Activated naive CD8-positive, alpha-beta T cell treated with anti-CD3 and anti-CD28 coated beads for 36 hours (primary cell): ENCODE data around the gene REL. TPM values are rescaled to one million over a fixed set of nuclear protein-coding genes. Genes with fewer than 3 reads are reported as not detected.

Experiments
- DNase-seq: peaks from one replicate; pipeline ENCODE4 v3.0.0; 2021
- H3K27ac Mint-ChIP-seq: one replicate; pipeline ENCODE4 v1.8.0; 2022; ENCODE audit warnings: mild to moderate bottlenecking, moderate library complexity, mixed read lengths
- H3K27me3 Mint-ChIP-seq: one replicate; pipeline ENCODE4 v1.8.0; 2022; ENCODE audit warnings: mild to moderate bottlenecking, mixed read lengths
- H3K36me3 Mint-ChIP-seq: one replicate; pipeline ENCODE4 v1.8.0; 2021; ENCODE audit warnings: mild to moderate bottlenecking, mixed read lengths
- H3K4me1 Mint-ChIP-seq: one replicate; pipeline ENCODE4 v1.8.0; 2021; ENCODE audit warnings: mixed read lengths
- H3K4me3 Mint-ChIP-seq: one replicate; pipeline ENCODE4 v1.8.0; 2022; ENCODE audit warnings: mild to moderate bottlenecking, moderate library complexity, mixed read lengths
- H3K9me3 Mint-ChIP-seq: one replicate; pipeline ENCODE4 v1.8.0; 2022; ENCODE audit warnings: mixed read lengths
- total RNA-seq, 2 experiments: library from RNA; stranded (reverse); gene quantifications; one replicate each; pipeline ENCODE4 v1.2.3, GENCODE V29; 2021

The REL gene
- total RNA-seq, 2 experiments from 2014 or later, result 61.5 to 62.4 TPM

GRCh38 chr2:60958800-60959199, 77.4 kb downstream of the REL start:
- Mint-ChIP-seq H3K9me3 (no peaks in the 10 kb centered on the region), H3K27ac (no peak overlapping the region), H3K27me3 (no peaks in the 10 kb centered on the region), H3K36me3 (peaks cover 17% of the 10 kb centered on the region), H3K4me1 (peaks cover 15% of the 10 kb centered on the region), H3K4me3 (no peak overlapping the region)
- no peak for DNase-seq

- DNase-seq, result no peak
- peaks cover under 1% of the 10 kb centered on the region for H3K9me3 Mint-ChIP-seq
- no peaks in the 10 kb centered on the region for H3K27me3 Mint-ChIP-seq
- peaks cover 20% of the 10 kb centered on the region for H3K36me3 Mint-ChIP-seq
- H3K4me1 Mint-ChIP-seq, result peaks cover 12% of the 10 kb centered on the region
- H3K4me3 Mint-ChIP-seq, result no peak overlapping the region
- no peak overlapping the region for H3K27ac Mint-ChIP-seq
Observed at GRCh38 chr2:60959501-60959900, 78.1 kb downstream of the REL start.

GRCh38 chr2:60960706-60961105, 79.3 kb downstream of the REL start:
- Mint-ChIP-seq H3K27ac (no peak overlapping the region), H3K4me3 (no peak overlapping the region), H3K27me3 (no peaks in the 10 kb centered on the region), H3K4me1 (peaks cover 22% of the 10 kb centered on the region), H3K9me3 (peaks cover 1% of the 10 kb centered on the region), H3K36me3 (peaks cover 20% of the 10 kb centered on the region)
- DNase-seq, result no peak

GRCh38 chr2:60961457-60961856, 80.1 kb downstream of the REL start:
- Mint-ChIP-seq H3K4me3 (no peak overlapping the region), H3K27ac (no peak overlapping the region), H3K4me1 (peaks cover 28% of the 10 kb centered on the region), H3K36me3 (peaks cover 18% of the 10 kb centered on the region), H3K9me3 (peaks cover 1% of the 10 kb centered on the region), H3K27me3 (no peaks in the 10 kb centered on the region)
- no peak for DNase-seq

- Mint-ChIP-seq H3K9me3 (peaks cover 1% of the 10 kb centered on the region), H3K27ac (no peak overlapping the region), H3K4me1 (peaks cover 39% of the 10 kb centered on the region), H3K27me3 (no peaks in the 10 kb centered on the region), H3K36me3 (peaks cover 16% of the 10 kb centered on the region), H3K4me3 (no peak overlapping the region)
- DNase-seq, result no peak
Observed at GRCh38 chr2:60962528-60962927, 81.2 kb downstream of the REL start.

- H3K27me3 Mint-ChIP-seq, result no peaks in the 10 kb centered on the region
- peaks cover 1% of the 10 kb centered on the region for H3K9me3 Mint-ChIP-seq
- H3K4me1 Mint-ChIP-seq, result peaks cover 43% of the 10 kb centered on the region
- H3K36me3 Mint-ChIP-seq, result peaks cover 16% of the 10 kb centered on the region
- DNase-seq, result no peak
- no peak overlapping the region for H3K4me3 Mint-ChIP-seq
- no peak overlapping the region for H3K27ac Mint-ChIP-seq
Observed at GRCh38 chr2:60963190-60963589, 81.8 kb downstream of the REL start.

GRCh38 chr2:60964651-60965498, 83.5 kb downstream of the REL start:
- H3K4me3 Mint-ChIP-seq, result no peak overlapping the region
- no peaks in the 10 kb centered on the region for H3K27me3 Mint-ChIP-seq
- H3K4me1 Mint-ChIP-seq, result peaks cover 48% of the 10 kb centered on the region
- peak overlapping the region; percentile 80 for H3K27ac Mint-ChIP-seq
- H3K9me3 Mint-ChIP-seq, result peaks cover 1% of the 10 kb centered on the region
- DNase-seq, result no peak
- peaks cover 12% of the 10 kb centered on the region for H3K36me3 Mint-ChIP-seq

- Mint-ChIP-seq H3K27ac (peak overlapping the region; percentile 80), H3K4me3 (no peak overlapping the region), H3K27me3 (no peaks in the 10 kb centered on the region), H3K36me3 (peaks cover 12% of the 10 kb centered on the region), H3K9me3 (peaks cover 1% of the 10 kb centered on the region), H3K4me1 (peaks cover 48% of the 10 kb centered on the region)
- DNase-seq, result no peak
Observed at GRCh38 chr2:60965499-60965785, 84.1 kb downstream of the REL start.

- no peaks in the 10 kb centered on the region for H3K27me3 Mint-ChIP-seq
- no peak for DNase-seq
- peaks cover 1% of the 10 kb centered on the region for H3K9me3 Mint-ChIP-seq
- H3K4me1 Mint-ChIP-seq, result peaks cover 51% of the 10 kb centered on the region
- peaks cover 12% of the 10 kb centered on the region for H3K36me3 Mint-ChIP-seq
- peak overlapping the region; percentile 32 for H3K4me3 Mint-ChIP-seq
- peak overlapping the region; percentile 66 for H3K27ac Mint-ChIP-seq
Observed at GRCh38 chr2:60966507-60967405, 85.4 kb downstream of the REL start.

GRCh38 chr2:60972889-60973656, 91.7 kb downstream of the REL start:
- H3K9me3 Mint-ChIP-seq, result no peaks in the 10 kb centered on the region
- H3K27ac Mint-ChIP-seq, result no peak overlapping the region

GRCh38 chr2:60973705-60974104, 92.3 kb downstream of the REL start:
- no peak overlapping the region for H3K27ac Mint-ChIP-seq

More at GRCh38 chr2:60972889-60973656, 91.7 kb downstream of the REL start:
- Mint-ChIP-seq H3K4me3 (no peak overlapping the region), H3K27me3 (no peaks in the 10 kb centered on the region), H3K36me3 (peaks cover 4% of the 10 kb centered on the region), H3K4me1 (peaks cover 36% of the 10 kb centered on the region)
- DNase-seq, result no peak

GRCh38 chr2:60974652-60975051, 93.3 kb downstream of the REL start:
- Mint-ChIP-seq H3K4me1 (peaks cover 30% of the 10 kb centered on the region), H3K36me3 (peaks cover 4% of the 10 kb centered on the region), H3K27me3 (no peaks in the 10 kb centered on the region), H3K4me3 (no peak overlapping the region), H3K9me3 (no peaks in the 10 kb centered on the region), H3K27ac (no peak overlapping the region)
- DNase-seq, result no peak

More at GRCh38 chr2:60973705-60974104, 92.3 kb downstream of the REL start:
- Mint-ChIP-seq H3K4me1 (peaks cover 34% of the 10 kb centered on the region), H3K9me3 (no peaks in the 10 kb centered on the region), H3K36me3 (peaks cover 4% of the 10 kb centered on the region), H3K4me3 (no peak overlapping the region), H3K27me3 (no peaks in the 10 kb centered on the region)
- DNase-seq, result no peak
